ENCODE results near the gene RBP5. TPM values are rescaled to one million over a fixed set of nuclear protein-coding genes. Genes with fewer than 3 reads are reported as not detected.

The RBP5 gene
- total RNA-seq, 1 experiment from 2014 or later: 2.3 TPM

DNA sequence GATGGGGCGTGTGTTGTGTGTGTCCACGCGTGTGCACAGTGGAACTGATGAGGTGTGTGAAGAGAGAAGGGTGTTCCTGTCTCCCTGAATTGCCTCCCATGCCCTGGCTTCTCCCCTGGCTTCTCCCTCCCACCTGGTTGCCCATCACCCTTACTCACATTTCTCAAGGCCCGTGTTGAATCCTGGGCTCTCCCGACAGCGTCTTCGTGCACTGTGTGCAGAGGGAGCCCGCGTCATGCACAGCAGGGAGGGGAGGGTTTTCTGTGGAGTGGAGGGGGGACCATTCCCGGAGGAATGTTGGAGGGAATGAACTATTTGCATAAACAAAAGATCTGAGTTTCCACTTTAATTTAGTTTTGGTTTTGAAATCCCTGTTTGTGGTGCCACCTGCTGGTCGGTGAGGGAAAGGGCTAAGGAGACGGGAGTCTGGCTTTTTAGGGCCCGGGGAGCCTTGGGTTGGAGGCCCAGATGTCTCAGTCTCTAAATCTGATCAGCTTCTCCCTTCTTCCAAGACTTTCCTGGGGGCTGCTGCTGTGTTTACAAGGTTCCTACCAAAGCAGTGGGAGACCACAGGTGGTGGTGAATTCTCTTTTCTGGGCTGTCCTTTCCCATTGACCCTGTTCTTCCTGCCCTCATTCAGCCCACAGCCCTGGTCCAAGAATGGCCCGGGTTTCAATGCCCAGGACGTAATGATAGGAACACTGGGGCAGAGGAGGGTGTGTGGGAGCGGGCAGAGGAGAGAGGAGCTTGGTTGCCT is 36.3 kb downstream of the RBP5 start, which contains the start of gene C1R:
Gene C1R (minus strand): TSS at position 217 of the 757 bp plus-strand sequence. CDS start 57 bp downstream, at position 160.
- TF ChIP-seq, protein P1, sequence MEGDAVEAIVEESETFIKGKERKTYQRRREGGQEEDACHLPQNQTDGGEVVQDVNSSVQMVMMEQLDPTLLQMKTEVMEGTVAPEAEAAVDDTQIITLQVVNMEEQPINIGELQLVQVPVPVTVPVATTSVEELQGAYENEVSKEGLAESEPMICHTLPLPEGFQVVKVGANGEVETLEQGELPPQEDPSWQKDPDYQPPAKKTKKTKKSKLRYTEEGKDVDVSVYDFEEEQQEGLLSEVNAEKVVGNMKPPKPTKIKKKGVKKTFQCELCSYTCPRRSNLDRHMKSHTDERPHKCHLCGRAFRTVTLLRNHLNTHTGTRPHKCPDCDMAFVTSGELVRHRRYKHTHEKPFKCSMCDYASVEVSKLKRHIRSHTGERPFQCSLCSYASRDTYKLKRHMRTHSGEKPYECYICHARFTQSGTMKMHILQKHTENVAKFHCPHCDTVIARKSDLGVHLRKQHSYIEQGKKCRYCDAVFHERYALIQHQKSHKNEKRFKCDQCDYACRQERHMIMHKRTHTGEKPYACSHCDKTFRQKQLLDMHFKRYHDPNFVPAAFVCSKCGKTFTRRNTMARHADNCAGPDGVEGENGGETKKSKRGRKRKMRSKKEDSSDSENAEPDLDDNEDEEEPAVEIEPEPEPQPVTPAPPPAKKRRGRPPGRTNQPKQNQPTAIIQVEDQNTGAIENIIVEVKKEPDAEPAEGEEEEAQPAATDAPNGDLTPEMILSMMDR (IDR thresholded peaks at IDR 0.05; ENCODE audit: unreplicated experiment): peak; percentile 85
- Mint-ChIP-seq H3K4me3 (ENCODE audit: low read depth, unreplicated experiment) (peak within 1 kb of the TSS; percentile 57), H3K27ac (ENCODE audit: unreplicated experiment) (no peak within 1 kb of the TSS), H3K27me3 (ENCODE audit: unreplicated experiment) (peaks cover 50% of the 10 kb centered on the region), H3K36me3 (ENCODE audit: insufficient read depth, unreplicated experiment) (peaks cover 26% of the 10 kb centered on the region), H3K4me1 (ENCODE audit: low read depth, unreplicated experiment) (no peaks in the 10 kb centered on the region), H3K9me3 (ENCODE audit: low read depth, unreplicated experiment) (no peaks in the 10 kb centered on the region)
- DNase-seq: peak; percentile 65
- intact Hi-C loops (cut with micrococcal nuclease; ENCODE audit: unreplicated experiment): loop anchor here (1.0 to 5.0 kb wide), 3 partner anchors 32 to 148 kb away; partner anchors contain the start of genes C12orf57, C1S and LPCAT3
- no TSS peak for BruUV-seq (replicated peaks)
- CTCF ChIA-PET: no interaction called here

DNA sequence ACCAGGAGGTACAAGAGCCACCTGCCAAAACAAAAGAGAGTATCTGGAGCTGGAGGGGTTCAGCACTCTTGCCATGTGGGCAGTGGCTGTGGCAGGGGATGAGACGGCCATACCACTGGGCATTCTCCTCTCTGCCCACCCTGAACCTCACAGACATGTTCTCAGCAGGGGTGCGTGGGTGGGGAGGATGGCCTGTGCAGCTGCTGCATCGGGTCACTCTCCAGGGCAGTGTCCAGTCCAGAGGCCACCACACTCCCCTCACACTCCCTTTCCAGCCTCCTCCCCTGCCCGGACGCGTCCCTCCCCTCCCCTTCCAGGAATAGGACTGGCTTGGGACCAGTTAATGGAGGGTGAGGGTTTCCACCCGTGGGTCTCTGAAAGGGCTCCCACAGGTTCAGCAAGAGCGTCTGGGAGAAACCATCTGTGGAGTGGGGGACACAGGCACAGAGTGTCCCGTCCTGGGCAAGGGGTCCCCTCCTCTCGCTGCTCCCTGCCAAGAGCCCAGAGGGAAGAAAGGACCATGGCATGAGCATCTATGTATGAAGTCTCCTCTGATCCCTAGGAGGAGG is 36.9 kb downstream of the RBP5 start:
- CTCF ChIA-PET: interaction anchor here (0.6 kb wide), 1 partner anchor 14 kb away, joined by 3 read pairs; no protein-coding TSS in a partner anchor
- Mint-ChIP-seq H3K4me3 (ENCODE audit: low read depth, unreplicated experiment) (peak overlapping the region; percentile 57), H3K27me3 (ENCODE audit: unreplicated experiment) (peaks cover 56% of the 10 kb centered on the region), H3K36me3 (ENCODE audit: insufficient read depth, unreplicated experiment) (peaks cover 26% of the 10 kb centered on the region), H3K4me1 (ENCODE audit: low read depth, unreplicated experiment) (no peaks in the 10 kb centered on the region), H3K27ac (ENCODE audit: unreplicated experiment) (no peak overlapping the region), H3K9me3 (ENCODE audit: low read depth, unreplicated experiment) (no peaks in the 10 kb centered on the region)
- BruUV-seq (replicated peaks): no TSS peak
- intact Hi-C loops (cut with micrococcal nuclease; ENCODE audit: unreplicated experiment): loop anchor here (1.0 to 5.0 kb wide), 3 partner anchors 31 to 147 kb away; partner anchors contain the start of genes C12orf57, C1S and LPCAT3
- TF ChIP-seq, protein P1 (IDR thresholded peaks at IDR 0.05; ENCODE audit: unreplicated experiment): no peak
- DNase-seq: no peak

DNA sequence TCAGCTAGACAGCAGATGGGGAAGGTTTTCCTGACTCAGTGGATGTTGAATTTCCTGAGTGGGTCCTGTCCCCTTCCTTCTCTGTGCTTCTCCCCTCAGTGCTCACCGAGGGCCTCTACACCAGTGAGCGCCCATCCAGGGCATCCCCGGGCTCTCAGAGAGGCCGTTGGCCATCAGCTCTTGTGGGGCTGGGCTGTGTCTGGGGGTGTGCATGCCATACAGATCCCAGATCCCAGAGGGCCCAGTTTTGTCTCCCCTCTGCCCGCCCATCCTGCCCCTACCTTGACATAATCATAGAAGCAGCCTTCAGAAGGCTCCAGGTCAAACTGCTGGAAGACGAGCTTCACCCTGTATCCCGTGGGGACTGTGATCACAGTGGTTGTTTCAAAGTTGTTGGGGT is 37.5 kb downstream of the RBP5 start:
- CTCF ChIA-PET: interaction anchor here (0.6 kb wide), 1 partner anchor 13 kb away, joined by 3 read pairs; no protein-coding TSS in a partner anchor
- intact Hi-C loops (cut with micrococcal nuclease; ENCODE audit: unreplicated experiment): loop anchor here (5.0 kb wide), 1 partner anchor 74 kb away; the partner anchor contains the start of gene LPCAT3
- TF ChIP-seq, protein P1 (IDR thresholded peaks at IDR 0.05; ENCODE audit: unreplicated experiment): no peak
- DNase-seq: no peak
- H3K27me3 Mint-ChIP-seq (ENCODE audit: unreplicated experiment): peaks cover 62% of the 10 kb centered on the region
- peaks cover 21% of the 10 kb centered on the region for H3K36me3 Mint-ChIP-seq (ENCODE audit: insufficient read depth, unreplicated experiment)
- no peaks in the 10 kb centered on the region for H3K9me3 Mint-ChIP-seq (ENCODE audit: low read depth, unreplicated experiment)
- no peak overlapping the region for H3K4me3 Mint-ChIP-seq (ENCODE audit: low read depth, unreplicated experiment)
- no peak overlapping the region for H3K27ac Mint-ChIP-seq (ENCODE audit: unreplicated experiment)
- no peaks in the 10 kb centered on the region for H3K4me1 Mint-ChIP-seq (ENCODE audit: low read depth, unreplicated experiment)
- BruUV-seq (replicated peaks): no TSS peak

DNA sequence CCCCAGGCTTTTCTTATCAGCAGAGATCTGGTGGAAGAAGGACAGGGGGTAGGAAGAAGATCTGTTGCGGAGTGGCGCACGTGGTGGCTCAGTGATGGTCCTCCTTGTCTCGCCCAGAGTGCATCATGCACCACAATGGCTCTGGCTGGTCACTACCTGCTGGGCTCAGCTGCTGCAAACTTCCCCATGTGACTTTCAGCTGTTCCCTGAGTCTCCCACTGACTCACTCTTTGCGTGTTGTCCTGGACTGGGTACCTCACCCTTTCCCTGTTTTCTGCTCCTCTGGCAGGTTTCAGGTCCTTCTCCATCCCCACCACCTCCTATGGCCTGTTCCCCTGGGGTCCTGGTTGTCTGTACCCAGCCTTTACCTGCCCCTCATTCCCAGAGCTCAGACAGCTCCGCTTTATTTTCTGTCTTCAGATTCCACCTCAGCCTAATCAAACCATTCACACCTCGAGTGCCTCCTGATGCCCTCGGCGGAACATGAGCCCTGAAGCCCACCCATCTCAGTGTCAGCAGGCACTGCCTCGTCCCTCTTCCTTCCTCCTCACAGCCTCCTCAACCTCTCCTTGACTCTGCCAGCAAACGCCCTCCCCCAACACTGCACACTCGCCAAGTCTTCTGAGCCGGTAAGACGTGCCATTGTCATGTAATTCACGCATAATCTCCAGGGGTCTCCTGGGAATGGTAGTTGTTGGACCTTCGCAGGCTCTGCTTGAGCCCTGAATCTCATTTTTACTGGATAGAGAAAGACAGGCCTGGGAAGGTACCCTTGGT is 38.3 kb downstream of the RBP5 start:
- peaks cover 62% of the 10 kb centered on the region for H3K27me3 Mint-ChIP-seq (ENCODE audit: unreplicated experiment)
- H3K36me3 Mint-ChIP-seq (ENCODE audit: insufficient read depth, unreplicated experiment): peaks cover 16% of the 10 kb centered on the region
- BruUV-seq (replicated peaks): no TSS peak
- no peak for DNase-seq
- no peak overlapping the region for H3K27ac Mint-ChIP-seq (ENCODE audit: unreplicated experiment)
- intact Hi-C loops (cut with micrococcal nuclease; ENCODE audit: unreplicated experiment): loop anchor here (5.0 kb wide), 1 partner anchor 73 kb away; the partner anchor contains the start of gene LPCAT3
- H3K9me3 Mint-ChIP-seq (ENCODE audit: low read depth, unreplicated experiment): no peaks in the 10 kb centered on the region
- TF ChIP-seq, protein P1 (IDR thresholded peaks at IDR 0.05; ENCODE audit: unreplicated experiment): no peak
- CTCF ChIA-PET: no interaction called here
- H3K4me1 Mint-ChIP-seq (ENCODE audit: low read depth, unreplicated experiment): no peaks in the 10 kb centered on the region
- H3K4me3 Mint-ChIP-seq (ENCODE audit: low read depth, unreplicated experiment): no peak overlapping the region

All from Calu3 (cell line).